OCI-LY3 (cell line): ENCODE measurements around the gene RAB9B.

Experiments used
- EZH2phosphoT487 ChIP-seq: fragments of 200-600 bp; shearing (Covaris generic); IDR thresholded peaks from 2 replicates; pipeline ENCODE4 v1.6.1; 2018; ENCODE audit warnings: antibody characterized with exemption, mixed run types, low read depth
- TF ChIP-seq, protein P1 (sequence below): fragments of 200-600, 300-600 bp; sonication (generic); IDR thresholded peaks from 2 replicates; pipeline ENCODE4 v1.5.1; 2014; ENCODE audit warnings: antibody characterized with exemption, low read length, low read depth

DNA sequence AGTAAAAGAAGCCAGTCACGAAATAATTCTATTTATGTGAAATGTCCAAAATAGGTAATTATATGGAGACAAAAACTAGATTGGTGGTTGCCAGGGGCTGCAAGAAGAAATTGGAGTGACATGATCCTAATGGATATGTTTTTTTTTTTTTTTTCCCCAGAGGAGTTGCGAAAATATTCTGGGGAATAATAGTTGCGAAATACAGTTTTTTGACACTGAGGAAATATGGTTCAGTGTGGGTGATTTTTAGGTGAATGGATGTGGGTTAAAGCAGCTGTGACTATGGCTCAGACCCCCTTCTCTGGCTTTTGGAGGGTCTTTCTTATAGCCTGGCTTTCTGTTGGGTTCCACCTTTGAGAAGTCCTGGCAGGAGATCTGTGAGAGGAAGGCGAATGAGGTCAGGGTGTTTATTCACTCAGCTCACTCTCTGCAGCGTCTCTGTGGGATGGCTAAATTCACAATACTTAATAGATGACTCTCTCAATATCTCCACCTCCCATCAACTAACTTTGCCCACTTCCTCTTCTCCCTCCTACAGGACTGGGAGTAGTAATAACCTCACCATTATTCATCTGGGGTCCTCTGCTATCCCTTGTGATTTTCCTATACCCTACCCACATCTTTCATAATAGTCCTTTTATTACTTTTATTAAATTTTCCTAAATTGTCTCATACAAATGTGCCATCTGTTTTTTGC, 15.3 kb upstream of the RAB9B start:
- TF ChIP-seq, protein P1, sequence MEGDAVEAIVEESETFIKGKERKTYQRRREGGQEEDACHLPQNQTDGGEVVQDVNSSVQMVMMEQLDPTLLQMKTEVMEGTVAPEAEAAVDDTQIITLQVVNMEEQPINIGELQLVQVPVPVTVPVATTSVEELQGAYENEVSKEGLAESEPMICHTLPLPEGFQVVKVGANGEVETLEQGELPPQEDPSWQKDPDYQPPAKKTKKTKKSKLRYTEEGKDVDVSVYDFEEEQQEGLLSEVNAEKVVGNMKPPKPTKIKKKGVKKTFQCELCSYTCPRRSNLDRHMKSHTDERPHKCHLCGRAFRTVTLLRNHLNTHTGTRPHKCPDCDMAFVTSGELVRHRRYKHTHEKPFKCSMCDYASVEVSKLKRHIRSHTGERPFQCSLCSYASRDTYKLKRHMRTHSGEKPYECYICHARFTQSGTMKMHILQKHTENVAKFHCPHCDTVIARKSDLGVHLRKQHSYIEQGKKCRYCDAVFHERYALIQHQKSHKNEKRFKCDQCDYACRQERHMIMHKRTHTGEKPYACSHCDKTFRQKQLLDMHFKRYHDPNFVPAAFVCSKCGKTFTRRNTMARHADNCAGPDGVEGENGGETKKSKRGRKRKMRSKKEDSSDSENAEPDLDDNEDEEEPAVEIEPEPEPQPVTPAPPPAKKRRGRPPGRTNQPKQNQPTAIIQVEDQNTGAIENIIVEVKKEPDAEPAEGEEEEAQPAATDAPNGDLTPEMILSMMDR, result no peak
- TF ChIP-seq EZH2phosphoT487, result no peak
